Measurements from ENCODE around the gene HIPK2. TPM values are rescaled to one million over a fixed set of nuclear protein-coding genes. Genes with fewer than 3 reads are reported as not detected.

Gene HIPK2
- total and polyA plus RNA-seq, 2 donors (not counting 3 experiments of a cell fraction or from before 2014, with no cell fraction given), result 9.0 to 43.8 TPM

GRCh38 chr7:139709485-139709884 is 68.3 kb downstream of the HIPK2 start:
- Histone ChIP-seq H3K4me2 (ENCODE audit: insufficient read depth, low read length) (no peak overlapping the region), H3K9me3 (replicated peaks; ENCODE audit: control insufficient read depth, insufficient read depth, low read length) (no peaks in the 10 kb centered on the region), H3K36me3 (ENCODE audit: control insufficient read depth in 2 of 2, extremely low read depth in 1 of 2, insufficient read depth in 2 of 2, low read length in 2 of 2) (peaks cover 2 to 4% of the 10 kb centered on the region in 2 experiments), H3K4me3 (replicated peaks in 1 of 3; ENCODE audit: insufficient read depth in 1 of 3, low read depth in 1 of 3, low read length in 3 of 3) (no peak overlapping the region), H3K9me1 (replicated peaks; ENCODE audit: control insufficient read depth, extremely low read depth, insufficient read depth, low read length) (no peaks in the 10 kb centered on the region), H3K27me3 (ENCODE audit: control insufficient read depth in 2 of 2, insufficient read depth in 2 of 2, low read length in 2 of 2) (no peaks in the 10 kb centered on the region), H3K79me2 (ENCODE audit: control insufficient read depth, insufficient read depth, low read length) (peaks cover 53% of the 10 kb centered on the region), H3K4me1 (ENCODE audit: control insufficient read depth, extremely low read depth, insufficient read depth, low read length) (peaks cover 7% of the 10 kb centered on the region), H2AFZ (ENCODE audit: low read depth, low read length) (no peak overlapping the region), H3K27ac (ENCODE audit: insufficient read depth, low read depth, low read length) (no peak overlapping the region), H3K9ac (replicated peaks; ENCODE audit: extremely low read depth, insufficient read depth, low read length) (no peak overlapping the region), H4K20me1 (replicated peaks; ENCODE audit: control insufficient read depth, extremely low read depth, insufficient read depth, low read length) (no peaks in the 10 kb centered on the region)
- no TSS peak for BruUV-seq (replicated peaks)
- dilution Hi-C loops (cut with MboI; ENCODE audit: extremely low pct_ligation_motif_present, low sequenced_read_pairs) (no loop called here), intact Hi-C loops (cut with micrococcal nuclease) (no loop called here)
- no peak for DNase-seq (ENCODE audit: low read depth, low spot score)
- TF ChIP-seq POLR2AphosphoS5 (IDR thresholded peaks at IDR 0.05; ENCODE audit: insufficient read depth, low read depth, low read length), result no peak
- TF ChIP-seq POLR2A (IDR thresholded peaks at IDR 0.05; ENCODE audit: low read depth, low read length), result no peak
- no peak for TF ChIP-seq GATA2 (IDR thresholded peaks at IDR 0.05; ENCODE audit: insufficient read depth, insufficient read length, low read depth, low read length)
- no peak for FAIRE-seq
- ChIA-PET POLR2A (no interaction called here), CTCF (interaction anchor here (1.0 to 1.2 kb wide), 3 partner anchors 12 to 64 kb away, joined by 3 to 7 read pairs (median 4); no protein-coding TSS in a partner anchor)

GRCh38 chr7:139708541-139708940 is 69.3 kb downstream of the HIPK2 start:
- no peak overlapping the region for H3K9ac ChIP-seq (replicated peaks; ENCODE audit: extremely low read depth, insufficient read depth, low read length)
- no TSS peak for BruUV-seq (replicated peaks)
- H3K79me2 ChIP-seq (ENCODE audit: control insufficient read depth, insufficient read depth, low read length), result peaks cover 55% of the 10 kb centered on the region
- DNase-seq (ENCODE audit: low read depth, low spot score), result no peak
- FAIRE-seq, result no peak
- peaks cover 0 to 4% of the 10 kb centered on the region in 2 experiments for H3K36me3 ChIP-seq (ENCODE audit: control insufficient read depth in 2 of 2, extremely low read depth in 1 of 2, insufficient read depth in 2 of 2, low read length in 2 of 2)
- H3K4me1 ChIP-seq (ENCODE audit: control insufficient read depth, extremely low read depth, insufficient read depth, low read length), result no peaks in the 10 kb centered on the region
- H4K20me1 ChIP-seq (replicated peaks; ENCODE audit: control insufficient read depth, extremely low read depth, insufficient read depth, low read length), result no peaks in the 10 kb centered on the region
- H3K9me3 ChIP-seq (replicated peaks; ENCODE audit: control insufficient read depth, insufficient read depth, low read length), result no peaks in the 10 kb centered on the region
- dilution Hi-C loops (cut with MboI; ENCODE audit: extremely low pct_ligation_motif_present, low sequenced_read_pairs) (no loop called here), intact Hi-C loops (cut with micrococcal nuclease) (no loop called here)
- H3K4me3 ChIP-seq (replicated peaks in 1 of 3; ENCODE audit: insufficient read depth in 1 of 3, low read depth in 1 of 3, low read length in 3 of 3), result no peak overlapping the region
- no peak overlapping the region for H3K27ac ChIP-seq (ENCODE audit: insufficient read depth, low read depth, low read length)
- TF ChIP-seq FOS (IDR thresholded peaks at IDR 0.05; ENCODE audit: borderline replicate concordance, insufficient read depth, low read length) (no peak), CTCF (IDR thresholded peaks at IDR 0.05; ENCODE audit: extremely low read depth in 1 of 2, insufficient read depth in 1 of 2, low read depth in 1 of 2, low read length in 2 of 2) (no peak), MYC (IDR thresholded peaks at IDR 0.05; ENCODE audit: low read depth, low read length) (no peak), EZH2 (IDR thresholded peaks at IDR 0.05; ENCODE audit: borderline replicate concordance, low read depth, low read length, severe bottlenecking) (no peak), POLR2AphosphoS5 (IDR thresholded peaks at IDR 0.05; ENCODE audit: insufficient read depth, low read depth, low read length) (no peak)
- H3K4me2 ChIP-seq (ENCODE audit: insufficient read depth, low read length), result no peak overlapping the region
- H3K27me3 ChIP-seq (ENCODE audit: control insufficient read depth in 2 of 2, insufficient read depth in 2 of 2, low read length in 2 of 2), result no peaks in the 10 kb centered on the region
- ChIA-PET CTCF (interaction anchor here (1.1 kb wide), 1 partner anchor 13 kb away, joined by 3 read pairs; no protein-coding TSS in a partner anchor), POLR2A (no interaction called here)
- H3K9me1 ChIP-seq (replicated peaks; ENCODE audit: control insufficient read depth, extremely low read depth, insufficient read depth, low read length), result no peaks in the 10 kb centered on the region
- H2AFZ ChIP-seq (ENCODE audit: low read depth, low read length), result no peak overlapping the region

All from endothelial cell of umbilical vein (primary cell).